Right lobe of liver (tissue), 6 donors: ENCODE measurements around the gene HAL. TPM values are rescaled to one million over a fixed set of nuclear protein-coding genes. Genes with fewer than 3 reads are reported as not detected.

Source experiments
- ATAC-seq, 4 donors: fragments of 200-7000 bp; cut with Tn5 transposase; one replicate each; pipeline ENCODE4 v1.9.1; 2020; ENCODE audit warnings: mild to moderate bottlenecking in 4 of 4, moderate library complexity in 4 of 4
- DNase-seq, 3 donors: peaks; one replicate each; pipeline ENCODE4 v3.0.0-alpha.2; 2020
- H3K27ac ChIP-seq, 3 donors: fragments of 200-600 bp; one replicate each; pipeline ENCODE4 v1.8.0; 2022
- H3K27me3 ChIP-seq, 2 donors: fragments of 200-600 bp; one replicate each; pipeline ENCODE4 v1.8.0; 2022
- H3K36me3 ChIP-seq, 4 donors: fragments of 200-600 bp; sonication (generic) in 1 of 4; one replicate each; pipeline versions ENCODE4 v1.5.1 to v1.8.0; 2017 to 2022; ENCODE audit warnings: control low read depth in 1 of 4
- H3K4me1 ChIP-seq, 4 donors: fragments of 200-600 bp; sonication (generic) in 1 of 4; one replicate each; pipeline versions ENCODE4 v1.5.1 to v1.8.0; 2017 to 2022; ENCODE audit warnings: control low read depth in 1 of 4
- H3K4me3 ChIP-seq, 3 donors: fragments of 200-600 bp; one replicate each; pipeline ENCODE4 v1.8.0; 2022
- H3K9me3 ChIP-seq, 4 donors: fragments of 200-600 bp; sonication (generic) in 1 of 4; one replicate each; pipeline versions ENCODE4 v1.5.1 to v1.8.0; 2017 to 2022; ENCODE audit warnings: control low read depth in 1 of 4
- POLR2A ChIP-seq: fragments of 450-650 bp; IDR thresholded peaks from one replicate; pipeline ENCODE4 v1.6.1; 2017; ENCODE audit warnings: antibody characterized with exemption, mild to moderate bottlenecking
- WGBS: methylation state at CpG from one replicate; pipeline ENCODE4 v1.1.6; 2018; ENCODE audit warnings: low coverage, low lambda C conversion rate; ENCODE audit not compliant: insufficient coverage; ENCODE audit errors: missing lambda C conversion rate; 5-methylcytosine and 5-hydroxymethylcytosine counted together
- intact Hi-C, 2 donors: fragments of 100-400 bp; cut with DNase I; formaldehyde crosslinking; loops; one replicate each; pipeline versions ENCODE4 v1.11.2 to v1.14.1; 2022
- total RNA-seq, 6 experiments: library from RNA; depleted of rRNA in 2 of 6; stranded (reverse); fragments of >200 nt in 2 of 6; fragmentation: NEBNext Ultra II Directional in 3 of 6; extraction: Animal tissue kit (Norgen Biotek cat#: 25700) in 3 of 6; gene quantifications; one replicate each; pipeline versions ENCODE4 v1.1.0 to v1.2.4, GENCODE V29; 2016 to 2023
- TF ChIP-seq, protein P1 (sequence below), 4 donors: fragments of 200-600 bp in 3 of 4; fragments of 450-650 bp in 1 of 4; IDR thresholded peaks; one replicate each; pipeline versions ENCODE4 v1.5.1 to v1.8.0; 2016 to 2022; ENCODE audit warnings: antibody characterized with exemption in 4 of 4, mild to moderate bottlenecking in 2 of 4
- donor health status: DM: no; HTN: yes; CAD: no.
- donor health status: DM: no; HTN: no; CAD: no.
- donor health status: DM: no; HTN: no; CAD: no.
- donor health status: DM: no; HTN: yes; CAD: no.
- donor health status: DM: no; HTN: yes; CAD: no.

HAL gene
- total RNA-seq, 6 experiments from 2014 or later, result 95.8 to 190 (median 174) TPM

GRCh38 chr12:95967301-95967700, 28.8 kb downstream of the HAL start:
- WGBS, result 100% methylated on average over 2 of the region's 2 CpGs
- H3K9me3 ChIP-seq, result no peaks in the 10 kb centered on the region
- no peak overlapping the region for H3K4me3 ChIP-seq
- H3K27me3 ChIP-seq, result no peaks in the 10 kb centered on the region
- TF ChIP-seq, protein P1, sequence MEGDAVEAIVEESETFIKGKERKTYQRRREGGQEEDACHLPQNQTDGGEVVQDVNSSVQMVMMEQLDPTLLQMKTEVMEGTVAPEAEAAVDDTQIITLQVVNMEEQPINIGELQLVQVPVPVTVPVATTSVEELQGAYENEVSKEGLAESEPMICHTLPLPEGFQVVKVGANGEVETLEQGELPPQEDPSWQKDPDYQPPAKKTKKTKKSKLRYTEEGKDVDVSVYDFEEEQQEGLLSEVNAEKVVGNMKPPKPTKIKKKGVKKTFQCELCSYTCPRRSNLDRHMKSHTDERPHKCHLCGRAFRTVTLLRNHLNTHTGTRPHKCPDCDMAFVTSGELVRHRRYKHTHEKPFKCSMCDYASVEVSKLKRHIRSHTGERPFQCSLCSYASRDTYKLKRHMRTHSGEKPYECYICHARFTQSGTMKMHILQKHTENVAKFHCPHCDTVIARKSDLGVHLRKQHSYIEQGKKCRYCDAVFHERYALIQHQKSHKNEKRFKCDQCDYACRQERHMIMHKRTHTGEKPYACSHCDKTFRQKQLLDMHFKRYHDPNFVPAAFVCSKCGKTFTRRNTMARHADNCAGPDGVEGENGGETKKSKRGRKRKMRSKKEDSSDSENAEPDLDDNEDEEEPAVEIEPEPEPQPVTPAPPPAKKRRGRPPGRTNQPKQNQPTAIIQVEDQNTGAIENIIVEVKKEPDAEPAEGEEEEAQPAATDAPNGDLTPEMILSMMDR (IDR thresholded peaks at IDR 0.05), result no peak
- no peak for TF ChIP-seq POLR2A
- no peak for DNase-seq
- ATAC-seq, result no peak
- peaks cover 0 to 42% (median 9%) of the 10 kb centered on the region in 4 donors for H3K4me1 ChIP-seq
- H3K27ac ChIP-seq, result peak overlapping the region in 2 of 3 donors; percentile 73 to 90
- intact Hi-C loops, result no loop called here
- H3K36me3 ChIP-seq, result peaks cover 0 to 27% (median 3%) of the 10 kb centered on the region in 4 donors

- Histone ChIP-seq H3K27ac (peak overlapping the region; percentile 3 to 90 (median 73)), H3K36me3 (peaks cover 0 to 31% (median 3%) of the 10 kb centered on the region in 4 donors), H3K4me1 (peaks cover 0 to 34% (median 9%) of the 10 kb centered on the region in 4 donors), H3K27me3 (no peaks in the 10 kb centered on the region), H3K4me3 (no peak overlapping the region), H3K9me3 (no peaks in the 10 kb centered on the region)
- intact Hi-C loops, result no loop called here
- ATAC-seq, result peak; percentile 83 to 93 (median 86)
- WGBS, result 16% methylated on average over 7 of the region's 7 CpGs
- TF ChIP-seq, protein P1 (IDR thresholded peaks at IDR 0.05), result no peak
- no peak for TF ChIP-seq POLR2A
- peak; percentile 51 to 78 (median 69) for DNase-seq
These were observed 29.8 kb downstream of the HAL start for GRCh38 chr12:95966287-95966870.

- 77% methylated on average over 2 of the region's 2 CpGs for WGBS
- H3K9me3 ChIP-seq, result no peaks in the 10 kb centered on the region
- DNase-seq (no peak), ATAC-seq (no peak)
- no peak overlapping the region for H3K27ac ChIP-seq
- no peaks in the 10 kb centered on the region for H3K27me3 ChIP-seq
- TF ChIP-seq POLR2A, result no peak
- TF ChIP-seq, protein P1 (IDR thresholded peaks at IDR 0.05), result peak in 2 of 4 donors; percentile 16 to 32
- intact Hi-C loops, result no loop called here
- peaks cover 0 to 34% (median 9%) of the 10 kb centered on the region in 4 donors for H3K4me1 ChIP-seq
- no peak overlapping the region for H3K4me3 ChIP-seq
- peaks cover 0 to 30% (median 3%) of the 10 kb centered on the region in 4 donors for H3K36me3 ChIP-seq
These were observed 33.0 kb downstream of the HAL start for GRCh38 chr12:95963096-95963495.

DNA sequence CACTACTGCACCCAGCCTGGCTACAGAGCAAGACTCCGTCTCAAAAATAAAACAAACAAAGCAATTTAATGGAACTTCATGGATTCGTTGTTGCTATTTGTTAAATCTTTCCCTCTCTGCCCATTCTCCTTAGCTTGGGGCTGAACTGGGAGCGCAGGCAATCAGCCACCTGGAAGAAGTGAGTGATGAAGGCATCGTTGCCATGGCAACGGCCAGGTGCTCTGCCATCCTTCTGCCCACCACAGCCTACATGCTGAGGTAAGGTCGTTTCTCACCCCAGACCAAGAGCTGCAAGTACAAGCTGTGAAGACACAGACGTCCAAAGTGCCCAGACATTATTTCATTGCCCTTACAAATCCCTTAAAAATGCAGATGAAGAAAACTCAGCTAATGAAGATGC, 33.9 kb downstream of the HAL start:
- Histone ChIP-seq H3K4me1 (peaks cover 0 to 33% (median 8%) of the 10 kb centered on the region in 4 donors), H3K9me3 (no peaks in the 10 kb centered on the region), H3K27me3 (no peaks in the 10 kb centered on the region), H3K36me3 (peaks cover 0 to 27% (median 4%) of the 10 kb centered on the region in 4 donors), H3K4me3 (no peak overlapping the region), H3K27ac (no peak overlapping the region)
- intact Hi-C loops, result no loop called here
- DNase-seq (no peak), ATAC-seq (no peak)
- WGBS, result 77% methylated on average over 7 of the region's 7 CpGs
- no peak for TF ChIP-seq POLR2A
- TF ChIP-seq, protein P1 (IDR thresholded peaks at IDR 0.05), result no peak
